Measurements from ENCODE around the gene ZNF850.
A peak's percentile ranks its signal among the peaks of the same experiment; 100 is the strongest.
"Not testable (repeated sequence)": the region's sequence is repeated elsewhere in the genome, so short reads cannot be mapped to it uniquely, and the experiment has no call there.

The ZNF850 gene

GRCh38 chr19:36772311-36773222, at the start of gene ZNF850:
Gene ZNF850 (minus strand): TSS chr19:36772807. CDS start chr19:36762606, 10,201 bp downstream.
- Mint-ChIP-seq H3K4me1 (peaks cover 25% of the 10 kb centered on the region), H3K27ac (peak within 1 kb of the TSS; percentile 94), H3K9me3 (peaks cover 45% of the 10 kb centered on the region), H3K27me3 (no peaks in the 10 kb centered on the region), H3K4me3 (peak within 1 kb of the TSS; percentile 95), H3K36me3 (peaks cover 40% of the 10 kb centered on the region)
- DNase-seq: peak; percentile 97
- CTCF ChIA-PET: no interaction called here

GRCh38 chr19:36821758-36822157, 49.2 kb upstream of the ZNF850 start:
- CTCF ChIA-PET: no interaction called here
- H3K9me3 Mint-ChIP-seq: peaks cover 70% of the 10 kb centered on the region
- H3K4me3 Mint-ChIP-seq: no peak overlapping the region
- H3K27me3 Mint-ChIP-seq: no peaks in the 10 kb centered on the region
- no peak overlapping the region for H3K27ac Mint-ChIP-seq
- no peaks in the 10 kb centered on the region for H3K4me1 Mint-ChIP-seq
- DNase-seq: no peak
- H3K36me3 Mint-ChIP-seq: peaks cover 76% of the 10 kb centered on the region

GRCh38 chr19:36819130-36819630, 46.6 kb upstream of the ZNF850 start:
- no peaks in the 10 kb centered on the region for H3K4me1 Mint-ChIP-seq
- CTCF ChIA-PET: no interaction called here
- no peaks in the 10 kb centered on the region for H3K27me3 Mint-ChIP-seq
- H3K36me3 Mint-ChIP-seq: peaks cover 61% of the 10 kb centered on the region
- no peak overlapping the region for H3K27ac Mint-ChIP-seq
- no peak overlapping the region for H3K4me3 Mint-ChIP-seq
- DNase-seq: no peak
- H3K9me3 Mint-ChIP-seq: peaks cover 65% of the 10 kb centered on the region

- CTCF ChIA-PET: no interaction called here
- Mint-ChIP-seq H3K27me3 (no peaks in the 10 kb centered on the region), H3K4me3 (no peak overlapping the region), H3K9me3 (peaks cover 61% of the 10 kb centered on the region), H3K27ac (no peak overlapping the region), H3K36me3 (peaks cover 37% of the 10 kb centered on the region), H3K4me1 (no peaks in the 10 kb centered on the region)
- DNase-seq: no peak
Observed at GRCh38 chr19:36807029-36807428, 34.4 kb upstream of the ZNF850 start.

- Mint-ChIP-seq H3K27ac (no peak overlapping the region), H3K4me3 (no peak overlapping the region), H3K9me3 (peaks cover 54% of the 10 kb centered on the region), H3K27me3 (no peaks in the 10 kb centered on the region), H3K4me1 (no peaks in the 10 kb centered on the region), H3K36me3 (peaks cover 30% of the 10 kb centered on the region)
- DNase-seq: no peak
- CTCF ChIA-PET: no interaction called here
Observed at GRCh38 chr19:36805364-36805763, 32.8 kb upstream of the ZNF850 start.

- Mint-ChIP-seq H3K9me3 (peaks cover 44% of the 10 kb centered on the region), H3K27ac (peak overlapping the region; percentile 98), H3K4me1 (peaks cover 19% of the 10 kb centered on the region), H3K4me3 (peak overlapping the region; percentile 87), H3K27me3 (no peaks in the 10 kb centered on the region), H3K36me3 (peaks cover 30% of the 10 kb centered on the region)
- CTCF ChIA-PET: no interaction called here
- DNase-seq: no peak
Observed at GRCh38 chr19:36797786-36798108, 25.1 kb upstream of the ZNF850 start.

- H3K27ac Mint-ChIP-seq: peak overlapping the region; percentile 98
- CTCF ChIA-PET: no interaction called here
- H3K27me3 Mint-ChIP-seq: no peaks in the 10 kb centered on the region
- no peak for DNase-seq
- H3K4me3 Mint-ChIP-seq: peak overlapping the region; percentile 87
- peaks cover 30% of the 10 kb centered on the region for H3K36me3 Mint-ChIP-seq
- H3K4me1 Mint-ChIP-seq: peaks cover 26% of the 10 kb centered on the region
- peaks cover 51% of the 10 kb centered on the region for H3K9me3 Mint-ChIP-seq
Observed at GRCh38 chr19:36796714-36796992, 24.0 kb upstream of the ZNF850 start.

GRCh38 chr19:36791420-36792141, 19.0 kb upstream of the ZNF850 start:
- Mint-ChIP-seq H3K36me3 (peaks cover 11% of the 10 kb centered on the region), H3K9me3 (peaks cover 54% of the 10 kb centered on the region), H3K4me3 (peak overlapping the region; percentile 12)
- peak; percentile 33 for DNase-seq
- CTCF ChIA-PET, H3K4me1 Mint-ChIP-seq, H3K27ac Mint-ChIP-seq, H3K27me3 Mint-ChIP-seq: not testable (repeated sequence)

- CTCF ChIA-PET: no interaction called here
- no peak for DNase-seq
- Mint-ChIP-seq H3K9me3 (peaks cover 47% of the 10 kb centered on the region), H3K27ac (no peak overlapping the region), H3K4me1 (peaks cover 23% of the 10 kb centered on the region), H3K27me3 (no peaks in the 10 kb centered on the region), H3K4me3 (no peak overlapping the region), H3K36me3 (peaks cover 28% of the 10 kb centered on the region)
Observed at GRCh38 chr19:36775768-36776167, 3.2 kb upstream of the ZNF850 start.

GRCh38 chr19:36773223-36773579, 594 bp upstream of the ZNF850 start:
- Mint-ChIP-seq H3K27ac (peak overlapping the region; percentile 94), H3K9me3 (peaks cover 48% of the 10 kb centered on the region), H3K4me1 (peaks cover 25% of the 10 kb centered on the region), H3K36me3 (peaks cover 40% of the 10 kb centered on the region), H3K27me3 (no peaks in the 10 kb centered on the region), H3K4me3 (peak overlapping the region; percentile 95)
- DNase-seq: no peak
- CTCF ChIA-PET: no interaction called here

- Mint-ChIP-seq H3K9me3 (peaks cover 41% of the 10 kb centered on the region), H3K27ac (peak overlapping the region; percentile 94), H3K4me3 (peak overlapping the region; percentile 95), H3K4me1 (peaks cover 25% of the 10 kb centered on the region), H3K36me3 (peaks cover 42% of the 10 kb centered on the region), H3K27me3 (no peaks in the 10 kb centered on the region)
- CTCF ChIA-PET: no interaction called here
- peak; percentile 76 for DNase-seq
Observed at GRCh38 chr19:36771261-36772231, 1.1 kb downstream of the ZNF850 start.

- no peak for DNase-seq
- H3K4me3 Mint-ChIP-seq: no peak overlapping the region
- H3K36me3 Mint-ChIP-seq: peaks cover 90% of the 10 kb centered on the region
- CTCF ChIA-PET: no interaction called here
- H3K4me1 Mint-ChIP-seq: no peaks in the 10 kb centered on the region
- H3K27me3 Mint-ChIP-seq: no peaks in the 10 kb centered on the region
- no peak overlapping the region for H3K27ac Mint-ChIP-seq
- H3K9me3 Mint-ChIP-seq: peaks cover 72% of the 10 kb centered on the region
Observed at GRCh38 chr19:36750066-36750691, 22.4 kb downstream of the ZNF850 start.

- CTCF ChIA-PET, H3K27ac Mint-ChIP-seq: not testable (repeated sequence)
Observed at GRCh38 chr19:36749613-36750012, 23.0 kb downstream of the ZNF850 start.

More at GRCh38 chr19:36749613-36750012, 23.0 kb downstream of the ZNF850 start:
- DNase-seq, H3K4me3 Mint-ChIP-seq, H3K27me3 Mint-ChIP-seq, H3K4me1 Mint-ChIP-seq: not testable (repeated sequence)
- peaks cover 90% of the 10 kb centered on the region for H3K36me3 Mint-ChIP-seq
- H3K9me3 Mint-ChIP-seq: peaks cover 74% of the 10 kb centered on the region

Measured in activated naive CD4-positive, alpha-beta T cell treated with anti-CD3 and anti-CD28 coated beads, Interleukin-2, amount 10 ng/mL, durations not matched to agents 7 days and 5 days (primary cell).